AG04449 (cell line): ENCODE data around the gene TMEM87A.
"Not testable (repeated sequence)": the region's sequence is repeated elsewhere in the genome, so short reads cannot be mapped to it uniquely, and the experiment has no call there.

Source experiments
- CTCF ChIA-PET: fragments of 350-600 bp; formaldehyde crosslinking; extraction: SDS; loops from one replicate; lab custom pipeline; 2021; ENCODE audit warnings: antibody characterized with exemption; lab: Yijun Ruan, JAX
- POLR2A ChIA-PET: fragments of 400-600, 350-600 bp; formaldehyde crosslinking; extraction: SDS; loops from one replicate; lab custom pipeline; 2020; ENCODE audit warnings: antibody characterized with exemption, inconsistent platforms; lab: Yijun Ruan, JAX
- DNase-seq: peaks from one replicate; pipeline ENCODE4 v3.0.0-alpha.2; 2010; ENCODE audit warnings: low read depth, low spot score
- H3K4me3 ChIP-seq: 2 replicates; pipeline ENCODE4 v1.5.1; 2011; ENCODE audit warnings: low read depth, mild to moderate bottlenecking, control low read depth, low read length
- TF ChIP-seq, protein P1 (sequence below): IDR thresholded peaks from one replicate; pipeline ENCODE4 v1.5.1; 2011; ENCODE audit warnings: mild to moderate bottlenecking, moderate library complexity, low read length, control low read depth, inconsistent platforms; ENCODE audit not compliant: insufficient read depth; ENCODE audit errors: missing control alignments

Gene TMEM87A, protein sequence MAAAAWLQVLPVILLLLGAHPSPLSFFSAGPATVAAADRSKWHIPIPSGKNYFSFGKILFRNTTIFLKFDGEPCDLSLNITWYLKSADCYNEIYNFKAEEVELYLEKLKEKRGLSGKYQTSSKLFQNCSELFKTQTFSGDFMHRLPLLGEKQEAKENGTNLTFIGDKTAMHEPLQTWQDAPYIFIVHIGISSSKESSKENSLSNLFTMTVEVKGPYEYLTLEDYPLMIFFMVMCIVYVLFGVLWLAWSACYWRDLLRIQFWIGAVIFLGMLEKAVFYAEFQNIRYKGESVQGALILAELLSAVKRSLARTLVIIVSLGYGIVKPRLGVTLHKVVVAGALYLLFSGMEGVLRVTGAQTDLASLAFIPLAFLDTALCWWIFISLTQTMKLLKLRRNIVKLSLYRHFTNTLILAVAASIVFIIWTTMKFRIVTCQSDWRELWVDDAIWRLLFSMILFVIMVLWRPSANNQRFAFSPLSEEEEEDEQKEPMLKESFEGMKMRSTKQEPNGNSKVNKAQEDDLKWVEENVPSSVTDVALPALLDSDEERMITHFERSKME

DNA sequence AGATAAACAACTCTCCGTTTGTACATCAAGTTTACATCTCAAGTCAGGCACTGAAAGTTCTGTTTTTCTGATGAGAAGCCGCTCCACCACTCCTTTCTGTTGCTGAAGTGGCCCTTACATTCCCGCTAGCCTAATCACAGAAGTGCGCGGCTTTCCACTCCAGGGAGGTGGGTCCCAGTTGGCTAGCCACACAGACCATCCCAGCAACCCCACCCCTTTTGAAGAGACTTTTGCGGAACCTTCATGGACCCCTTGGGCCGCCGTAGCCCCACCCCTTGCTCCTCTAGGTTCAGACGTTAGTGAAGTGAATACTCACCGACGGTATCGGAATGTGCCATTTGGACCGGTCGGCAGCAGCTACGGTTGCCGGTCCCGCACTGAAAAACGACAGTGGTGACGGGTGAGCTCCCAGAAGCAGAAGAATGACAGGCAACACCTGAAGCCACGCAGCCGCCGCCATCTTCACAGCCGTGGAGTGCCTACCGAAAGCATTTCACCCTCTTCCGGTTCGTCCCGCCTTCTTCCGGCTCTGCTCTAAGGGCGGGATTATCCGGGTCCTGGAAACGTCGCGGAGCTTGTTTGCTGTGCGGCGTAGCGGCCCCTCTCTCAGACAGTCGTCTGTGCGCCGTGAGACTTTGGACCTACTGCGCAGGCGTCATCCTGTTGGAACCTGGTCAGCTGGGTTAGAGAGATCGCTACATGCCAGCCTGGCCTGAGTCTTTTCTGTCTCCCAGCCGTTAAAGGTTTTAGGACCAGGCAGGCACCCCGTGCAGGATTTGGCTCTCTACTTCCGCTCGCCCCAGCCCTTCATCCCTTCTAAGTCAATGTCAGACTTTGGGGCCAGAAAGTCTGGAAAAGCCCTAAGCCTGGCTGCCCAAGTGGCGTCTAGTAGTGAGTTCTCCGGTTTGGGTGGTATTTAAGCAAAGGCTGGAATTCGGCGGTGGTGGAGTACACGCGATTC is at the start of gene TMEM87A, which contains the start of gene GANC:
TMEM87A (minus strand) TSS at position 495 of the 961 bp plus-strand sequence; CDS start at position 460, 35 bp downstream.
GANC (plus strand) TSS at position 263 of the 961 bp plus-strand sequence. CDS start 1,281 bp downstream, outside the sequence.
- peak within 1 kb of the TSS; percentile 95 for H3K4me3 ChIP-seq
- POLR2A ChIA-PET, result interaction anchor here (0.6 to 1.4 kb wide), 5 partner anchors 8 to 198 kb away, joined by 3 to 10 read pairs (median 4); no protein-coding TSS in a partner anchor
- DNase-seq, result peak; percentile 95
- CTCF ChIA-PET, result interaction anchor here (0.6 to 1.0 kb wide), 2 partner anchors 112 to 339 kb away, joined by 3 to 4 read pairs; no protein-coding TSS in a partner anchor
- TF ChIP-seq, protein P1, sequence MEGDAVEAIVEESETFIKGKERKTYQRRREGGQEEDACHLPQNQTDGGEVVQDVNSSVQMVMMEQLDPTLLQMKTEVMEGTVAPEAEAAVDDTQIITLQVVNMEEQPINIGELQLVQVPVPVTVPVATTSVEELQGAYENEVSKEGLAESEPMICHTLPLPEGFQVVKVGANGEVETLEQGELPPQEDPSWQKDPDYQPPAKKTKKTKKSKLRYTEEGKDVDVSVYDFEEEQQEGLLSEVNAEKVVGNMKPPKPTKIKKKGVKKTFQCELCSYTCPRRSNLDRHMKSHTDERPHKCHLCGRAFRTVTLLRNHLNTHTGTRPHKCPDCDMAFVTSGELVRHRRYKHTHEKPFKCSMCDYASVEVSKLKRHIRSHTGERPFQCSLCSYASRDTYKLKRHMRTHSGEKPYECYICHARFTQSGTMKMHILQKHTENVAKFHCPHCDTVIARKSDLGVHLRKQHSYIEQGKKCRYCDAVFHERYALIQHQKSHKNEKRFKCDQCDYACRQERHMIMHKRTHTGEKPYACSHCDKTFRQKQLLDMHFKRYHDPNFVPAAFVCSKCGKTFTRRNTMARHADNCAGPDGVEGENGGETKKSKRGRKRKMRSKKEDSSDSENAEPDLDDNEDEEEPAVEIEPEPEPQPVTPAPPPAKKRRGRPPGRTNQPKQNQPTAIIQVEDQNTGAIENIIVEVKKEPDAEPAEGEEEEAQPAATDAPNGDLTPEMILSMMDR, result no peak

DNA sequence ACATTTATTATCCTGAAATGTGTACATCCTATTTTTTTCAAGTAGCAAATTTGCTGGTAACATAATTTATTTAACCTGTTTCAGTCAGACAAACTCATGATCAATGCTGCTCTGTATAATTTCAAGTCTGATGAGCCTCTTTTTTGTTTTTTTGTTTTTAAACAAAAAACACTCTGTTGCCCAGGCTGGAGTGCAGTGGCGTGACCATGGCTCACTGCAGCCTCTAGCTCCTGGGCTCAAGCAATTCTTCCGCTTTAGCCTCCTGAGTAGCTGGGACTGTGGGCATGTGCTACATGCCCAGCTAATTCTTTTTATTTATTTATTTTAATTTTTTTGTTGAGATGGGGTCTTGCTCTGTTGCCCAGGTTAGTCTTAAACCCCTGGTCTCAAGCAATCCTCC is 46.0 kb upstream of the TMEM87A start:
- no peak overlapping the region for H3K4me3 ChIP-seq
- ChIA-PET CTCF (no interaction called here), POLR2A (no interaction called here)
- no peak for DNase-seq
- TF ChIP-seq, protein P1, result no peak

DNA sequence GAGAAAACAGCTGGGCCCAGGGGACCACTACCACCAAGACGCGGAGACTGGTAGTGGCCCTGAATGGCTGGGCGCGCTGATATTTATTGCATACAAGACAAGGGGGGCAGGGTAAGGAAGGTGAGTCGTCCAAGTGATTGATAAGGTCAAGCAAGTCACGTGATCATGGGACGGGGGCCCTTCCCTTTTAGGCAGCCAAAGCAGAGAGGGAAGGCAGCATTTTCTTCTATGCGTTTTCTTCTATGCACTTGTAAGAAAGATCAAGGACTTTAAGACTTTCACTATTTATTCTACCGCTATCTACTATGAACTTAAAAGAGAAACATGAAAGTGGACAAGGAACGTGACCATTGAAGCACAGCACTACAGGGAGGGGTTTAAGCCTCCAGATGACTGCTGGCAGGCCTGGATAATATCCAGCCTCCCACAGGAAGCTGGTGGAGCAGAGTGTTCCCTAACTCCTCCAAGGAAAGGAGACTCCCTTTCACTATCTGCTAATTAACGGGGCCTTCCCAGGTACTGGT is 43.1 kb upstream of the TMEM87A start:
- POLR2A ChIA-PET, CTCF ChIA-PET, DNase-seq, H3K4me3 ChIP-seq: not testable (repeated sequence)

DNA sequence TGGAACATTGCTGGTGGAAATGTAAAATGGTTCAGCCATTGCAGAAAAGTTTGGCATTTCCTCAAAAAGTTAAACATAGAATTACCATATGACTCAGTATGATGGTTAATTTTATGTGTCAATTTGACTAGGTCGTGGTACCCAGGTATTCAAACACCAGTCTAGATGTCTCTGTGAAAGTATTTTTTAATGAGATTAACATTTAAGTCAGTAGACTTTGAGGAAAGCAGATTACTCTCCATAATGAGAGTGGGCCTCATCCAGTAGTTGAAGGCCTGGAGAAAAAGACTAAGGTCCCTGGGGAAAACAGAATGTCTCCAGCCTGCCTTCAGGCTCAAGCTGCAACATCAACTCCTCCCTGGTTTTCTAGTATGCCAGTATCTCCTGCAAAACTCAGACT is 42.3 kb upstream of the TMEM87A start:
- POLR2A ChIA-PET, result no interaction called here
- H3K4me3 ChIP-seq, result no peak overlapping the region
- DNase-seq, result no peak
- CTCF ChIA-PET, result no interaction called here
- TF ChIP-seq, protein P1, result no peak

DNA sequence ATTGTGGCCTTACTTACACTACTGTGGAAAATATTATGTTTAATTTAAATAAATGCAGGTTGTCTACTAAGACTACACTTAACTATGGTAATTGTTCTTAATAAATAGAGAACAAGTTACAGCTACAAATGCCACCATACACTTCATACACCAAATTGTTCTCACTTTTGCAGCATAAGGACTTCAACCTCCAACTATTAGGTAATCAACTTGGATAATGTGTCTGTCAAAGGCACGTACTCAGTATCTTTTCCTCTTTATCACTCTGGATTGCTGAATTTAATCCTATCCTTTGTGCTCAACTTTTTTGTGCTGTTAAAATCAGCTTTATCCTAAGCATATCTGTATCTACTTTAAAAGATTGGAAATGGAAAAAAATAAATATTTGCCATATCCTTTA is 41.6 kb upstream of the TMEM87A start:
- TF ChIP-seq, protein P1, result no peak
- H3K4me3 ChIP-seq, result no peak overlapping the region
- CTCF ChIA-PET, result no interaction called here
- POLR2A ChIA-PET, result no interaction called here
- no peak for DNase-seq

DNA sequence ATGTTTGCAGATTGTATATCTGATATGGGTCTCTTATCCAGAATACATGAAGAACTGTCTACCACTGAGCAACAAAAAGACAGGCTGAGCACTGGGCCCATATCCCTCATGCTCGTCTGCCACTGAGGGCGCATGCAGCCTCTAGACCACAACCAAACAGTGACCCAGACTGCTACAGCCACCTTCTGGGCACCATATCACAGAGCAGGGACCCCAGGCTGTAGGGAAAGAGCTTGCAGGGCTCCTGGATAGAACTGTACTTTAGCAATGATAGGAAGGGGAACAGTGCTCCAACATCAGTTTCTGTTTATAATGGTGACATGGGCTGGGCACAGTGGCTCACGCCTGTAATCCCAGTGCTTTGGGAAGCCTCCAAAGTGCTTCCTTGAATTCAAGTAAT is 40.2 kb upstream of the TMEM87A start:
- ChIA-PET POLR2A (no interaction called here), CTCF (no interaction called here)
- DNase-seq, result no peak

More for the DNA sequence above, 40.2 kb upstream of the TMEM87A start:
- TF ChIP-seq, protein P1, result no peak
- no peak overlapping the region for H3K4me3 ChIP-seq
